ENCODE measurements around the gene PTX4.

Gene PTX4

GRCh38 chr16:1498899-1499676 lies 10.3 kb upstream of the PTX4 start:
- Histone ChIP-seq H3K9ac (ENCODE audit: low read depth, low read length) (no peak overlapping the region), H3K4me1 (ENCODE audit: insufficient read depth, low read length) (no peaks in the 10 kb centered on the region), H3K9me3 (ENCODE audit: control insufficient read depth, insufficient read depth, low read length) (no peaks in the 10 kb centered on the region), H3K36me3 (ENCODE audit: insufficient read depth, low read length) (peaks cover 3% of the 10 kb centered on the region; the same call in 1 of the 2 replicates)

GRCh38 chr16:1497014-1497598 lies 8.4 kb upstream of the PTX4 start:
- Histone ChIP-seq H3K36me3 (ENCODE audit: insufficient read depth, low read length) (no peaks in the 10 kb centered on the region; the same call in 1 of the 2 replicates), H3K4me1 (ENCODE audit: insufficient read depth, low read length) (no peaks in the 10 kb centered on the region), H3K9ac (ENCODE audit: low read depth, low read length) (no peak overlapping the region), H3K9me3 (ENCODE audit: control insufficient read depth, insufficient read depth, low read length) (no peaks in the 10 kb centered on the region)

GRCh38 chr16:1496464-1496863 lies 7.7 kb upstream of the PTX4 start:
- H3K9ac ChIP-seq (ENCODE audit: low read depth, low read length): no peak overlapping the region
- no peaks in the 10 kb centered on the region; the same call in 1 of the 2 replicates for H3K36me3 ChIP-seq (ENCODE audit: insufficient read depth, low read length)
- no peaks in the 10 kb centered on the region for H3K9me3 ChIP-seq (ENCODE audit: control insufficient read depth, insufficient read depth, low read length)
- no peaks in the 10 kb centered on the region for H3K4me1 ChIP-seq (ENCODE audit: insufficient read depth, low read length)

- Histone ChIP-seq H3K9ac (ENCODE audit: low read depth, low read length) (no peak overlapping the region), H3K9me3 (ENCODE audit: control insufficient read depth, insufficient read depth, low read length) (no peaks in the 10 kb centered on the region), H3K36me3 (ENCODE audit: insufficient read depth, low read length) (no peaks in the 10 kb centered on the region; the same call in 1 of the 2 replicates), H3K4me1 (ENCODE audit: insufficient read depth, low read length) (no peaks in the 10 kb centered on the region)
Observed at GRCh38 chr16:1495889-1496262, 7.1 kb upstream of the PTX4 start.

- Histone ChIP-seq H3K36me3 (ENCODE audit: insufficient read depth, low read length) (no peaks in the 10 kb centered on the region; the same call in 1 of the 2 replicates), H3K4me1 (ENCODE audit: insufficient read depth, low read length) (no peaks in the 10 kb centered on the region), H3K9ac (ENCODE audit: low read depth, low read length) (no peak overlapping the region), H3K9me3 (ENCODE audit: control insufficient read depth, insufficient read depth, low read length) (no peaks in the 10 kb centered on the region)
Observed at GRCh38 chr16:1495211-1495888, 6.6 kb upstream of the PTX4 start.

GRCh38 chr16:1494711-1495110 lies 6.0 kb upstream of the PTX4 start:
- H3K9me3 ChIP-seq (ENCODE audit: control insufficient read depth, insufficient read depth, low read length): no peaks in the 10 kb centered on the region
- H3K9ac ChIP-seq (ENCODE audit: low read depth, low read length): no peak overlapping the region
- no peaks in the 10 kb centered on the region; the same call in 1 of the 2 replicates for H3K36me3 ChIP-seq (ENCODE audit: insufficient read depth, low read length)
- no peaks in the 10 kb centered on the region for H3K4me1 ChIP-seq (ENCODE audit: insufficient read depth, low read length)

GRCh38 chr16:1494129-1494640 lies 5.4 kb upstream of the PTX4 start:
- H3K9me3 ChIP-seq (ENCODE audit: control insufficient read depth, insufficient read depth, low read length): no peaks in the 10 kb centered on the region
- no peaks in the 10 kb centered on the region for H3K4me1 ChIP-seq (ENCODE audit: insufficient read depth, low read length)
- no peaks in the 10 kb centered on the region; the same call in 1 of the 2 replicates for H3K36me3 ChIP-seq (ENCODE audit: insufficient read depth, low read length)
- H3K9ac ChIP-seq (ENCODE audit: low read depth, low read length): peak overlapping the region; percentile 68

GRCh38 chr16:1493746-1494094 lies 5.0 kb upstream of the PTX4 start:
- Histone ChIP-seq H3K36me3 (ENCODE audit: insufficient read depth, low read length) (no peaks in the 10 kb centered on the region; the same call in 1 of the 2 replicates), H3K9me3 (ENCODE audit: control insufficient read depth, insufficient read depth, low read length) (no peaks in the 10 kb centered on the region), H3K4me1 (ENCODE audit: insufficient read depth, low read length) (no peaks in the 10 kb centered on the region), H3K9ac (ENCODE audit: low read depth, low read length) (peak overlapping the region; percentile 68)

GRCh38 chr16:1492923-1493745 lies 4.4 kb upstream of the PTX4 start, which contains the start of gene TELO2:
Gene TELO2, plus strand, starts transcription at chr16:1493360. Its CDS starts 922 bp downstream, at chr16:1494282.
- H3K9me3 ChIP-seq (ENCODE audit: control insufficient read depth, insufficient read depth, low read length): no peaks in the 10 kb centered on the region
- peak within 1 kb of the TSS; percentile 68 for H3K9ac ChIP-seq (ENCODE audit: low read depth, low read length)
- H3K4me1 ChIP-seq (ENCODE audit: insufficient read depth, low read length): no peaks in the 10 kb centered on the region
- H3K36me3 ChIP-seq (ENCODE audit: insufficient read depth, low read length): no peaks in the 10 kb centered on the region; the same call in 1 of the 2 replicates

GRCh38 chr16:1492082-1492922 lies 3.6 kb upstream of the PTX4 start:
- Histone ChIP-seq H3K36me3 (ENCODE audit: insufficient read depth, low read length) (no peaks in the 10 kb centered on the region; the same call in 1 of the 2 replicates), H3K4me1 (ENCODE audit: insufficient read depth, low read length) (no peaks in the 10 kb centered on the region), H3K9ac (ENCODE audit: low read depth, low read length) (peak overlapping the region; percentile 68), H3K9me3 (ENCODE audit: control insufficient read depth, insufficient read depth, low read length) (no peaks in the 10 kb centered on the region)

- no peaks in the 10 kb centered on the region for H3K36me3 ChIP-seq (ENCODE audit: insufficient read depth, low read length)
- no peaks in the 10 kb centered on the region for H3K4me1 ChIP-seq (ENCODE audit: insufficient read depth, low read length)
- no peak overlapping the region for H3K9ac ChIP-seq (ENCODE audit: low read depth, low read length)
- H3K9me3 ChIP-seq (ENCODE audit: control insufficient read depth, insufficient read depth, low read length): no peaks in the 10 kb centered on the region
Observed at GRCh38 chr16:1491327-1491726, 2.6 kb upstream of the PTX4 start.

GRCh38 chr16:1489077-1489476 lies 333 bp upstream of the PTX4 start:
- Histone ChIP-seq H3K9ac (ENCODE audit: low read depth, low read length) (no peak overlapping the region), H3K9me3 (ENCODE audit: control insufficient read depth, insufficient read depth, low read length) (no peaks in the 10 kb centered on the region), H3K4me1 (ENCODE audit: insufficient read depth, low read length) (no peaks in the 10 kb centered on the region), H3K36me3 (ENCODE audit: insufficient read depth, low read length) (no peaks in the 10 kb centered on the region)

GRCh38 chr16:1488054-1488601 lies 616 bp downstream of the PTX4 start:
- H3K4me1 ChIP-seq (ENCODE audit: insufficient read depth, low read length): no peaks in the 10 kb centered on the region
- no peak overlapping the region; the same call in 1 of the 2 replicates for H3K9ac ChIP-seq (ENCODE audit: low read depth, low read length)
- no peaks in the 10 kb centered on the region for H3K36me3 ChIP-seq (ENCODE audit: insufficient read depth, low read length)
- H3K9me3 ChIP-seq (ENCODE audit: control insufficient read depth, insufficient read depth, low read length): no peaks in the 10 kb centered on the region
